Renal cortex interstitium (tissue), 15 donors: Measurements from ENCODE around the gene TMEM178A. TPM values are rescaled to one million over a fixed set of nuclear protein-coding genes. Genes with fewer than 3 reads are reported as not detected.
"Not testable (repeated sequence)": the region's sequence is repeated elsewhere in the genome, so short reads cannot be mapped to it uniquely, and the experiment has no call there.

Source experiments
- DNase-seq, 11 donors: peaks; one replicate each; pipeline ENCODE4 v3.0.0-alpha.2; 2013; ENCODE audit warnings: low read depth in 9 of 11, low spot score in 4 of 11; ENCODE audit errors: extremely low read depth in 1 of 11
- long read RNA-seq, 16 experiments: transcript quantifications; one replicate each; lab custom pipeline, GENCODE V29; 2026
- polyA plus RNA-seq, 3 donors: library from polyadenylated mRNA; unstranded; fragments of 120-200 nt; gene quantifications; one replicate each; pipeline ENCODE4 v1.2.1, GENCODE V29; 2013; ENCODE audit not compliant: insufficient read length in 3 of 3

TMEM178A gene
- polyA plus RNA-seq = 10 to 100 TPM; 91.2 to 97.5 (median 96.6) TPM
- long read RNA-seq, donor 1, transcript TMEM178A-201 (4 exons, 1,662 nt) = major isoform, 11 of 17 reads
- long read RNA-seq, donor 1, partial matches to known transcripts = 6 of 17 reads
- long read RNA-seq, donor 1, other reads (novel, unspliced or antisense) = 0 of 17 reads
- long read RNA-seq, donor 2, transcript TMEM178A-201 (4 exons, 1,662 nt) = major isoform, 12 of 20 reads
- long read RNA-seq, donor 2, partial matches to known transcripts = 8 of 20 reads
- long read RNA-seq, donor 2, other reads (novel, unspliced or antisense) = 0 of 20 reads
- long read RNA-seq, donor 3, transcript TMEM178A-201 (4 exons, 1,662 nt) = major isoform, 13 of 22 reads
- long read RNA-seq, donor 3, partial matches to known transcripts = 9 of 22 reads
- long read RNA-seq, donor 3, other reads (novel, unspliced or antisense) = 0 of 22 reads
- long read RNA-seq, donor 4, transcript TMEM178A-201 (4 exons, 1,662 nt) = major isoform, 7 of 40 reads
- long read RNA-seq, donor 4, partial matches to known transcripts = 33 of 40 reads
- long read RNA-seq, donor 4, other reads (novel, unspliced or antisense) = 0 of 40 reads
- long read RNA-seq, donor 5 = 0 reads
- long read RNA-seq, donor 6, transcript TMEM178A-201 (4 exons, 1,662 nt) = major isoform, 14 of 19 reads
- long read RNA-seq, donor 6, partial matches to known transcripts = 5 of 19 reads
- long read RNA-seq, donor 6, other reads (novel, unspliced or antisense) = 0 of 19 reads
- long read RNA-seq, donor 7, transcript TMEM178A-201 (4 exons, 1,662 nt) = major isoform, 6 of 15 reads
- long read RNA-seq, donor 7, partial matches to known transcripts = 9 of 15 reads
- long read RNA-seq, donor 7, other reads (novel, unspliced or antisense) = 0 of 15 reads
- long read RNA-seq, donor 8, transcript TMEM178A-201 (4 exons, 1,662 nt) = major isoform, 23 of 84 reads
- long read RNA-seq, donor 8, partial matches to known transcripts = 56 of 84 reads
- long read RNA-seq, donor 8, other reads (novel, unspliced or antisense) = 5 of 84 reads
- long read RNA-seq, donor 9, transcript TMEM178A-201 (4 exons, 1,662 nt) = major isoform, 5 of 5 reads
- long read RNA-seq, donor 9, partial matches to known transcripts = 0 of 5 reads
- long read RNA-seq, donor 9, other reads (novel, unspliced or antisense) = 0 of 5 reads
- long read RNA-seq, donor 10, transcript TMEM178A-201 (4 exons, 1,662 nt) = major isoform, 8 of 47 reads
- long read RNA-seq, donor 10, partial matches to known transcripts = 39 of 47 reads
- long read RNA-seq, donor 10, other reads (novel, unspliced or antisense) = 0 of 47 reads
- long read RNA-seq, donor 11, transcript TMEM178A-201 (4 exons, 1,662 nt) = major isoform, 7 of 27 reads
- long read RNA-seq, donor 11, partial matches to known transcripts = 20 of 27 reads
- long read RNA-seq, donor 11, other reads (novel, unspliced or antisense) = 0 of 27 reads
- long read RNA-seq, donor 12, transcript TMEM178A-201 (4 exons, 1,662 nt) = major isoform, 7 of 7 reads
- long read RNA-seq, donor 12, partial matches to known transcripts = 0 of 7 reads
- long read RNA-seq, donor 12, other reads (novel, unspliced or antisense) = 0 of 7 reads
- long read RNA-seq, donor 13, transcript TMEM178A-201 (4 exons, 1,662 nt) = major isoform, 26 of 42 reads
- long read RNA-seq, donor 13, partial matches to known transcripts = 16 of 42 reads
- long read RNA-seq, donor 13, other reads (novel, unspliced or antisense) = 0 of 42 reads
- long read RNA-seq, donor 14, transcript TMEM178A-201 (4 exons, 1,662 nt) = major isoform, 10 of 22 reads
- long read RNA-seq, donor 14, partial matches to known transcripts = 12 of 22 reads
- long read RNA-seq, donor 14, other reads (novel, unspliced or antisense) = 0 of 22 reads
- long read RNA-seq, donor 15, partial matches to known transcripts = 0 of 4 reads
- long read RNA-seq, donor 15, other reads (novel, unspliced or antisense) = 0 of 4 reads
- long read RNA-seq, donor 16, transcript TMEM178A-201 (4 exons, 1,662 nt) = major isoform, 30 of 87 reads
- long read RNA-seq, donor 16, partial matches to known transcripts = 57 of 87 reads
- long read RNA-seq, donor 16, other reads (novel, unspliced or antisense) = 0 of 87 reads

GRCh38 chr2:39665811-39666490 is at the start of gene TMEM178A:
Gene TMEM178A, plus strand, starts transcription at chr2:39665917. Its CDS starts 58 bp downstream, at chr2:39665975.
- peak in 3 of 11 donors; percentile 22 to 25 (median 23) for DNase-seq

- no peak for DNase-seq
These were observed 47.5 kb upstream of the TMEM178A start for GRCh38 chr2:39618236-39618635.

- DNase-seq = no peak
These were observed 47.0 kb upstream of the TMEM178A start for GRCh38 chr2:39618736-39619135.

- DNase-seq = peak in 4 of 11 donors; percentile 12 to 26 (median 18)
These were observed 45.6 kb upstream of the TMEM178A start for GRCh38 chr2:39620067-39620466.

- DNase-seq = no peak
These were observed 44.1 kb upstream of the TMEM178A start for GRCh38 chr2:39621596-39621995.

- DNase-seq = no peak
These were observed 42.9 kb upstream of the TMEM178A start for GRCh38 chr2:39622860-39623259.

- DNase-seq = no peak
These were observed 41.8 kb upstream of the TMEM178A start for GRCh38 chr2:39623917-39624316.

- no peak for DNase-seq
These were observed 40.4 kb upstream of the TMEM178A start for GRCh38 chr2:39625193-39625926.

- DNase-seq = no peak
These were observed 39.8 kb upstream of the TMEM178A start for GRCh38 chr2:39625927-39626270.

GRCh38 chr2:39628346-39628745 is 37.4 kb upstream of the TMEM178A start:
- DNase-seq = not testable (repeated sequence)

- DNase-seq = no peak
These were observed 36.1 kb upstream of the TMEM178A start for GRCh38 chr2:39629646-39630045.

- DNase-seq = no peak
These were observed 34.5 kb upstream of the TMEM178A start for GRCh38 chr2:39631256-39631655.

GRCh38 chr2:39631718-39632117 is 34.0 kb upstream of the TMEM178A start:
- DNase-seq = no peak

- DNase-seq = no peak
These were observed 32.8 kb upstream of the TMEM178A start for GRCh38 chr2:39632876-39633275.

GRCh38 chr2:39636306-39636705 is 29.4 kb upstream of the TMEM178A start:
- DNase-seq = no peak

- DNase-seq = no peak
These were observed 27.1 kb upstream of the TMEM178A start for GRCh38 chr2:39638581-39638980.
